HG03025 (cell line): ENCODE data around the gene CYP2C9.

Source experiments
- ATAC-seq: cut with Tn5 transposase; IDR thresholded peaks from one replicate; pipeline ENCODE4 v1.9.1; 2021; ENCODE audit warnings: mild to moderate bottlenecking, moderate library complexity; ENCODE audit not compliant: unreplicated experiment, low FRiP score

Gene CYP2C9

GRCh38 chr10:95035332-95036295 is 97.2 kb downstream of the CYP2C9 start:
- no peak for ATAC-seq

GRCh38 chr10:95039281-95039680 is 100.8 kb downstream of the CYP2C9 start:
- no peak for ATAC-seq
